GM23338 (cell line): ENCODE results near the gene XPO4.

Experiments
- CREB1 ChIP-seq: fragments of 250-450 bp; sonication (Bioruptor Pico); IDR thresholded peaks from 2 replicates; pipeline ENCODE4 v1.5.0; 2020; ENCODE audit warnings: low read depth, mild to moderate bottlenecking, moderate library complexity
- EZH2 ChIP-seq: fragments of 200-600 bp; sonication (generic); IDR thresholded peaks from one replicate; pipeline ENCODE4 v1.8.0; 2017; ENCODE audit warnings: antibody characterized with exemption, mild to moderate bottlenecking, low read depth; ENCODE audit not compliant: unreplicated experiment
- EZH2phosphoT487 ChIP-seq: fragments of 200-600 bp; sonication (generic); IDR thresholded peaks from one replicate; pipeline ENCODE4 v1.8.1; 2018; ENCODE audit warnings: antibody characterized with exemption; ENCODE audit not compliant: unreplicated experiment
- JUNB ChIP-seq: IDR thresholded peaks from one replicate; pipeline ENCODE4 v1.6.1; 2016; ENCODE audit warnings: antibody characterized with exemption; ENCODE audit not compliant: unreplicated experiment
- POLR2AphosphoS5 ChIP-seq: IDR thresholded peaks from 2 replicates; pipeline ENCODE4 v1.6.1; 2016; ENCODE audit warnings: antibody characterized with exemption, low read depth
- REST ChIP-seq: IDR thresholded peaks from one replicate; pipeline ENCODE4 v1.6.1; 2018; ENCODE audit warnings: antibody characterized with exemption; ENCODE audit not compliant: unreplicated experiment
- ZNF114 ChIP-seq: fragments of 250-450 bp; sonication (Bioruptor Pico); IDR thresholded peaks from 2 replicates; pipeline ENCODE4 v1.5.0; 2020; ENCODE audit warnings: mild to moderate bottlenecking, moderate library complexity
- ZNF331 ChIP-seq: fragments of 250-450 bp; sonication (Bioruptor Pico); IDR thresholded peaks from 2 replicates; pipeline ENCODE4 v1.5.0; 2020; ENCODE audit warnings: low read depth, mild to moderate bottlenecking, moderate library complexity
- ZNF462 ChIP-seq: fragments of 250-450 bp; sonication (Bioruptor Pico); IDR thresholded peaks from 2 replicates; pipeline ENCODE4 v1.5.0; 2020; ENCODE audit warnings: mild to moderate bottlenecking, moderate library complexity
- TF ChIP-seq, protein P1 (sequence below), 2 experiments: fragments of 200-600 bp in 1 of 2; sonication (generic) in 1 of 2; conservative IDR thresholded peaks; 2 replicates each; pipeline versions ENCODE4 v1.5.1 to v1.6.1; 2016 to 2017; ENCODE audit warnings: antibody characterized with exemption in 2 of 2, low read depth in 2 of 2, mild to moderate bottlenecking in 2 of 2, moderate library complexity in 1 of 2

- TF ChIP-seq EZH2 (no peak), REST (no peak), EZH2phosphoT487 (no peak), POLR2AphosphoS5 (no peak), ZNF462 (CRISPR knock-in tag) (no peak), JUNB (no peak), ZNF331 (no peak), ZNF114 (CRISPR knock-in tag) (no peak), CREB1 (CRISPR knock-in tag) (no peak)
- TF ChIP-seq, protein P1, sequence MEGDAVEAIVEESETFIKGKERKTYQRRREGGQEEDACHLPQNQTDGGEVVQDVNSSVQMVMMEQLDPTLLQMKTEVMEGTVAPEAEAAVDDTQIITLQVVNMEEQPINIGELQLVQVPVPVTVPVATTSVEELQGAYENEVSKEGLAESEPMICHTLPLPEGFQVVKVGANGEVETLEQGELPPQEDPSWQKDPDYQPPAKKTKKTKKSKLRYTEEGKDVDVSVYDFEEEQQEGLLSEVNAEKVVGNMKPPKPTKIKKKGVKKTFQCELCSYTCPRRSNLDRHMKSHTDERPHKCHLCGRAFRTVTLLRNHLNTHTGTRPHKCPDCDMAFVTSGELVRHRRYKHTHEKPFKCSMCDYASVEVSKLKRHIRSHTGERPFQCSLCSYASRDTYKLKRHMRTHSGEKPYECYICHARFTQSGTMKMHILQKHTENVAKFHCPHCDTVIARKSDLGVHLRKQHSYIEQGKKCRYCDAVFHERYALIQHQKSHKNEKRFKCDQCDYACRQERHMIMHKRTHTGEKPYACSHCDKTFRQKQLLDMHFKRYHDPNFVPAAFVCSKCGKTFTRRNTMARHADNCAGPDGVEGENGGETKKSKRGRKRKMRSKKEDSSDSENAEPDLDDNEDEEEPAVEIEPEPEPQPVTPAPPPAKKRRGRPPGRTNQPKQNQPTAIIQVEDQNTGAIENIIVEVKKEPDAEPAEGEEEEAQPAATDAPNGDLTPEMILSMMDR (conservative IDR thresholded peaks at IDR 0.05; ENCODE audit: low read depth in 2 of 2): no peak
Measured at GRCh38 chr13:20728579-20729311, 173.8 kb downstream of the XPO4 start.
